Endometrium (tissue), 2 donors: ENCODE measurements around the gene PRDX2.

ENCODE experiments used
- FAIRE-seq: peaks from 2 replicates; lab custom pipeline; 2012; peaks lifted over from hg19 to GRCh38; lab: Jason Lieb, UNC
- donor health status: control.
- donor health status: control.

The PRDX2 gene

DNA sequence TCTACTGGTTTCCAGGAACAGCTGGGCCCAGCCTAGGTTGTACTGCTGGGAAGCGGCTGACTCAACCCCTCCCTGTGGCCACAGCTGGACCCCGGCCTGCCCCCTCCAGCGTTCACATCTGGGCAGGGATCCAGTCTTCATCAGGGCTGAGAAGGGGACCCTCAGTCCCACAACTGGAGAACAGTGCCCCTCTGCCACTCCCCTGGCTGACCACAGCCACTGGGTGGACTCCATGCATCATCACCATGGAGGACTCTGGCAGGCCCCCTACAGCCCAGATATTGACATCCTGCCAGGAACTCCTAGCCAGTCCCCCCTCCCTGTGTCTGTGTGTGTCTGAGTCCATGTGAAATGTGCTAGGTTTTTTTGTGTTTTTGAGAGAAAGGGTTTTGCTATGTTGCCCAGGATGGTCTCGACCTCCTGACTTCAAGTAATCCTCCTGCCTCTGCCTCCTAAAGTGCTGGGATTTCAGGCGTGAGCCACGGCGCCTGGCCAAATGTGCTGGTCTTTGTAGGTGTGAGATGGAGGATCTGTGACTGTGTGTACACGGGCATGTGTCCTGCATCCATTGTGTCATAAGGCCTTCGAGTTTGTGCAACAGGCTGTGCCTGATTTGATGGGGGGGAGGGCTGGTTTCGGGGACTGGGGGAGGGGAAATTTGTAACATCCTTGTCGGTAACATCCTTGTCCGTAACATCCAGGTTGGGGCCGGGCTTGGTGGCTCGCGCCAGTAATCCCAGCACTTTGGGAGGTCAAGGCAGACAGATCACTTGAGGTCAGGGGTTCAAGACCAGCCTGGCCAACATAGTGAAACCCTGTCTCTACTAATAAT, 22.2 kb downstream of the PRDX2 start:
- FAIRE-seq: no peak

DNA sequence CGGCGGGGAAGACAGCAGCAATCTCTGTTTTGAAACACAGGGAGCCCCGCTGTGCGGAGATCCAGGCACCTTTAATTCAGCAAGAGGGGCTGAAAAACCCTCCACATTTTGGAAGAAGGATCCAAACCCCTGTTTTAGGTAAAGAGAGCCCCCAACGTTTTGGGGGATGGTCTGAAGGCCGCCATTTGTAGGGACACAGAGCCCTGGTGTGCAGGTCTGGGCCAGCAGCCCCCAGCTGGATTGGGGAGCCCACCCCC, 22.8 kb downstream of the PRDX2 start:
- no peak for FAIRE-seq

- FAIRE-seq: no peak
These were observed 23.3 kb downstream of the PRDX2 start for GRCh38 chr19:12778017-12778904.

GRCh38 chr19:12777217-12778016, 24.2 kb downstream of the PRDX2 start:
- FAIRE-seq: no peak

- FAIRE-seq: no peak
These were observed 26.7 kb downstream of the PRDX2 start, which contains the start of gene HOOK2 for GRCh38 chr19:12774588-12775555. TSS of gene HOOK2 (minus strand) at chr19:12775552. CDS start at chr19:12775449, 103 bp downstream.

- no peak for FAIRE-seq
These were observed 28.0 kb downstream of the PRDX2 start for GRCh38 chr19:12773571-12773970.

DNA sequence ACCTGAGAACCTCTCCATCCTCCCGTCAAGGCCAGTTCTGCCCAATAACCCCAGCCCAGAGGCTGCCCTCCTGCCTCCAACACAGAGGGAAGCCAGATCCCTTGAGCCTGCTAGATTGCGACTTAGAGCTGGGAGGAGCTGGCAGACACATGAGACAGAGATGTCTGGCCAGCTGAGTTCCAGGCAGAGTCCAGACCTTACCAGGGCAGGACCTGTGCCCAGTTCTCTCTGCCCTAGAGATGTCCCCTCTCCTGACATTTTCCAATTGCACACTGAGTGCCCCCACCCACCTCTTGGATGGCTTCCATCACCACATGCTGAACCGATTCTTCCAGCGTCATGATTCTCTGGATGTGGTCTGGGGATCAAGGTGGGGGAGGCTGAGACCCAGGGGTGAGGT, 29.3 kb downstream of the PRDX2 start:
- no peak for FAIRE-seq

GRCh38 chr19:12770922-12771321, 30.7 kb downstream of the PRDX2 start:
- FAIRE-seq: no peak

DNA sequence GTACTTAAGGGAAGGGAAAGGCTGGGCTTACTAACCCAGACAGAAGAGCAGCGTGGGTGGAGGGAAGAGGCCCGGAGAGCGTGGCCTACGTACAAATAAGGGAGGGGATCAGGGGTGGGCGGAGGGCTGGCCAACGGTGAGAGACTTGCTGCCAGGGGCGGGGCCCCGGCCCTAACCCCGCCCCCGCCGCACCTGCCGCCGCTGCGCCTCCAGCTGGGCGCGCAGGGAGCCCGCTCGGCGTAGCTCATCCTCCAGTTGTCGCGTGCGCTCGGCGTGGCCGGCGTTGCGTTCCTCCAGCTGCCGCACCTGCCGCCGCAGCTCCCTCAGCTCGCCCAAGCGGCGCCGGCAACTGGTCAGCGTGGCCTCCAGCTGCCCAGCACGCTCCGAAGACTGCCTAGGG, 31.9 kb downstream of the PRDX2 start:
- no peak for FAIRE-seq

- FAIRE-seq: no peak
These were observed 33.9 kb downstream of the PRDX2 start for GRCh38 chr19:12767666-12768065.

GRCh38 chr19:12767150-12767549, 34.5 kb downstream of the PRDX2 start:
- FAIRE-seq: no peak

- no peak for FAIRE-seq
These were observed 35.5 kb downstream of the PRDX2 start for GRCh38 chr19:12766051-12766521.

- no peak for FAIRE-seq
These were observed 36.9 kb downstream of the PRDX2 start for GRCh38 chr19:12764698-12765097.

DNA sequence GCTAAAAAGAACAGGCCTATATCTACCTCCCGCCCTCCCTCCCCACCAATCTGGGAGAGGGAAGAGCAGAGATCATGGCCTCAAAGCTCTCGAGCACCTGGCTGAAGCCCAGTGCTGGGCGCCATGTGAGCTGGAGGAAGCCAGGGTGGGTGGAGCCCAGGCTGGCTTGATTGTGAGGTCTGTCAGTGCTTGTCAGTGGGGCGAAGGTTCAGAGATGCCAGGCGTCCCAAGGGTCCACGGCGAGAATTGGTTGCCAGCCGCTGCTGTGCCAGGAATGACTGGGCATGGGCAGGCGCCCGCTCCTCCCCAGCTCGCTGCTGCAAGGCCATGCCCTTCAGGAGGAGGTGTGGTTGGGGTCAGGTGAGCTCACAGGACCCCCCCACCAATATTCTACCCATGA, 38.5 kb downstream of the PRDX2 start:
- FAIRE-seq: no peak

- no peak for FAIRE-seq
These were observed 41.9 kb downstream of the PRDX2 start for GRCh38 chr19:12759686-12760085.

DNA sequence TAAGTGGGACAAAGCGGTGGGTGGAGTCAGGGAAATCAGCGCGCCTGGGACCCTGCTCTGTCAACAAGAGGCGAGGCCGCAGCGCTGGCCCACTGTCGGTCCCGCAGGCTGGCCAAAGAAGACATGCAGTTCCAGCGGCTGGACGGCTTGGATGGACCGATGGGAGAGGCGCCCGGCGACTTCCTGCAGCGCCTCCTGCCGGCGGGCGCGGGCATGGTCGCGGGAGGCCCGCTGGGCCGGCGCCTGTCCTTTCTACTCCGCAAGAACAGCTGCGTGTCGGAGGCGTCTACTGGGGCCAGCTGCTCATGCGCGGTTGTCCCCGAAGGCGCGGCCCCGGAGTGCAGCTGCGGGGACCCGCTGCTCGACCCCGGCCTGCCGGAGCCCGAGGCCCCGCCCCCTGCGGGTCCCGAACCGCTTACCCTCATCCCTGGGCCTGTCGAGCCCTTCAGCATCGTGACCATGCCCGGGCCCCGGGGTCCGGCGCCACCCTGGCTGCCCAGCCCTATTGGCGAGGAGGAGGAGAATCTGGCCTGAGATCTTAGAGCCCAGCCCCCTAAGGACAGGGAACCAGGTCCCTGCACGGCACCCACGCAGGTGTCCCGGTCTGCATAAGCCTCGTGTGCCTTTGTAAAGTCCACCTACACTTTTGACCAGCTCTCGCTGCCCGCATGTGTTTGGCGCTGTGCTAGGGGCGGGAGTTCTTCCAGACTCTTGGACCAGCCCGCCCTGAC, 43.9 kb downstream of the PRDX2 start:
- FAIRE-seq: no peak

DNA sequence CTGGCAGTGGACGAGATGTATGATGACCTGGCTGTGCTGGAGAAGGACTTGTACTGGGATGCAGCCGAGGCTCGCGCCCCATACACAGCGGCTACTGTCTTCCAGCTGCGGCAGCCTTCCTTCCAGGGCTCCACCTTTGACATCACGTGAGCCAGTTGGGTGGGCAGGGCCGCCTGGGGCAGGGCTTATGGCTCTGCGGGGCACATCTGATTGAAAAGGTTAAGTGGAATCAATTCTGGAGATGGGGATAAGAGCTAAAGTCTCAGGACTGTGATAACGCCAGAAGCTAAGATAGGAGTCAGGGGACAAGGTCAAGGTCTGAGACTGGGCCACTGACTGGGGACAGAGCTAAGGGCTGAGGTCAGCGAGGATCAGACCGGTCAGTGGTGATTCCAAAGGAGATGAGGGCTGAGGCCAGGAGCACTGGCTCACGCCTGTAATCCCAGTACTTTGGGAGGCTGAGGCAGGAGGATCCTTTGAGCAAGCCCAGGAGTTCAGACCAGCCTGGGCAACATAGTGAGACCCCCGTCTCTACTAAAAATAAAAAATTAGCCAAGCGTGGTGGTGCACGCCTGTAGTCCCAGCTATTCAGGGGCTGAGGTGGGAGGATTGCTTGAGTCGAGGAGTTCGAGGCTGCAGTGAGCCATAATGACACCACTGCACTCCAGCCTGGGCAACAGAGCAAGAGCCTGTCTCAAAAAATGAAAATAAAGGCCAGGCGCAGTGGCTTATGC, 45.3 kb downstream of the PRDX2 start:
- FAIRE-seq: no peak

DNA sequence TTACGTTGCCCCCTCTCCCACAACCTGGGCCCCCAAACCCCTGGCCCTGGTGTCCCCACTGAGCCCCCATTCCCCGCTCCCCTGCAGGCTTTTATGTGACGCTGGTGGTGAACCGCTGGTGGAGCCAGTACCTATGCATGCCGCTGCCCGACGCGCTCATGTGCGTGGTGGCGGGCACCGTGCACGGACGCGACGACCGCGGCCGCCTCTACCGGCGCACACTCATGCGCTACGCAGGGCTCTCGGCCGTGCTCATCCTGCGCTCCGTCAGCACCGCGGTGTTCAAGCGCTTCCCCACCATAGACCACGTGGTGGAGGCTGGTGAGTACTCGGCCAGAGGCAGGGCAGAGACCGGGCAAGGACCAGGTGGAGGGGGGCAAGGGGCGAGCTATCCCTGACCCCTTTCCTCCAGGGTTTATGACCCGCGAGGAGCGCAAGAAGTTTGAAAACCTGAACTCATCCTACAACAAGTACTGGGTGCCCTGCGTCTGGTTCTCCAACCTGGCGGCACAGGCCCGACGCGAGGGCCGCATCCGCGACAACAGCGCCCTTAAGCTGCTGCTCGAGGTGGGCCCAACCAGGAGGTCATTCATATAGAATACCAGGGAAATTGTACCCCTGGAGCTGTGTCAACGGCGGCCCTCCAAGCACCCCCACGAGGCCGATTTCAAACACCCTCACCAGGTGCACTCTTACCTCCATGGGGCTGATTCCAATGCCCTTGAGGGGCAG, 47.0 kb downstream of the PRDX2 start:
- no peak for FAIRE-seq
